ENCODE measurements around the gene KLF7. TPM values are rescaled to one million over a fixed set of nuclear protein-coding genes. Genes with fewer than 3 reads are reported as not detected.

The KLF7 gene
- total RNA-seq, 3 donors from 2014 or later (not counting 1 experiment from before 2014, with no cell fraction given), result 22.9 to 39.1 (median 32.4) TPM

DNA sequence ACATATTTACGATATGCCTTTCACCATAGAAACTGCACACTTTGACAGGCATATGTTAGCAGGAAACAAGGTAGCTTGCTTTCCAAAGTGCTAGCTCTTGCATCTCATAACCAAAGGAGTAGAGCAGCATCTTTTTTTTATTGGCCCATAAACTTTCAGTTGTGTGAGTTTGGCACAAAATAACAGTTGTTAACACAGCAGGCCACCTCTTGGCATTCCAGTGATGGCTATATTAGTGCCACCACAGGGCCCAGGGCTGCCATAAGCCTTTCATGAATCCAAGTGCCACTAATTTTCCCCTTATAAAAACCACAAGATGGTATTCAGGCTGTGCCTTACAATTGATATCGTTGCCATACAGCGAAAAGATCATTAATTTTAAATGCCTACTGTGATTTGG lies 40.3 kb upstream of the KLF7 start:
- Histone ChIP-seq H3K4me1 (ENCODE audit: control insufficient read depth, insufficient read depth, low read length) (no peaks in the 10 kb centered on the region), H3K9me3 (ENCODE audit: control insufficient read depth, insufficient read depth, low read length) (no peaks in the 10 kb centered on the region), H3K36me3 (ENCODE audit: control insufficient read depth, insufficient read depth, low read length) (no peaks in the 10 kb centered on the region), H3K27ac (ENCODE audit: low read length) (no peak overlapping the region), H3K4me3 (ENCODE audit: low read length) (no peak overlapping the region), H3K27me3 (ENCODE audit: control insufficient read depth, insufficient read depth, low read length) (no peaks in the 10 kb centered on the region)
- no peaks in the 10 kb centered on the region for H3K4me1 Mint-ChIP-seq
- H3K36me3 Mint-ChIP-seq, result peaks cover 9% of the 10 kb centered on the region
- H3K9me3 Mint-ChIP-seq, result no peaks in the 10 kb centered on the region
- TF ChIP-seq, protein P1, sequence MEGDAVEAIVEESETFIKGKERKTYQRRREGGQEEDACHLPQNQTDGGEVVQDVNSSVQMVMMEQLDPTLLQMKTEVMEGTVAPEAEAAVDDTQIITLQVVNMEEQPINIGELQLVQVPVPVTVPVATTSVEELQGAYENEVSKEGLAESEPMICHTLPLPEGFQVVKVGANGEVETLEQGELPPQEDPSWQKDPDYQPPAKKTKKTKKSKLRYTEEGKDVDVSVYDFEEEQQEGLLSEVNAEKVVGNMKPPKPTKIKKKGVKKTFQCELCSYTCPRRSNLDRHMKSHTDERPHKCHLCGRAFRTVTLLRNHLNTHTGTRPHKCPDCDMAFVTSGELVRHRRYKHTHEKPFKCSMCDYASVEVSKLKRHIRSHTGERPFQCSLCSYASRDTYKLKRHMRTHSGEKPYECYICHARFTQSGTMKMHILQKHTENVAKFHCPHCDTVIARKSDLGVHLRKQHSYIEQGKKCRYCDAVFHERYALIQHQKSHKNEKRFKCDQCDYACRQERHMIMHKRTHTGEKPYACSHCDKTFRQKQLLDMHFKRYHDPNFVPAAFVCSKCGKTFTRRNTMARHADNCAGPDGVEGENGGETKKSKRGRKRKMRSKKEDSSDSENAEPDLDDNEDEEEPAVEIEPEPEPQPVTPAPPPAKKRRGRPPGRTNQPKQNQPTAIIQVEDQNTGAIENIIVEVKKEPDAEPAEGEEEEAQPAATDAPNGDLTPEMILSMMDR (IDR thresholded peaks at IDR 0.05), result no peak
- no peak overlapping the region for H3K27ac Mint-ChIP-seq
- no peak for ATAC-seq
- intact Hi-C loops (cut with micrococcal nuclease), result no loop called here
- peaks cover 10 to 21% of the 10 kb centered on the region in 2 donors for H3K27me3 Mint-ChIP-seq (ENCODE audit: low read depth in 2 of 2)
- no peak overlapping the region for H3K4me3 Mint-ChIP-seq
- DNase-seq, result no peak
- WGBS (ENCODE audit: insufficient coverage), result 93% methylated on average over 3 of the region's 3 CpGs

DNA sequence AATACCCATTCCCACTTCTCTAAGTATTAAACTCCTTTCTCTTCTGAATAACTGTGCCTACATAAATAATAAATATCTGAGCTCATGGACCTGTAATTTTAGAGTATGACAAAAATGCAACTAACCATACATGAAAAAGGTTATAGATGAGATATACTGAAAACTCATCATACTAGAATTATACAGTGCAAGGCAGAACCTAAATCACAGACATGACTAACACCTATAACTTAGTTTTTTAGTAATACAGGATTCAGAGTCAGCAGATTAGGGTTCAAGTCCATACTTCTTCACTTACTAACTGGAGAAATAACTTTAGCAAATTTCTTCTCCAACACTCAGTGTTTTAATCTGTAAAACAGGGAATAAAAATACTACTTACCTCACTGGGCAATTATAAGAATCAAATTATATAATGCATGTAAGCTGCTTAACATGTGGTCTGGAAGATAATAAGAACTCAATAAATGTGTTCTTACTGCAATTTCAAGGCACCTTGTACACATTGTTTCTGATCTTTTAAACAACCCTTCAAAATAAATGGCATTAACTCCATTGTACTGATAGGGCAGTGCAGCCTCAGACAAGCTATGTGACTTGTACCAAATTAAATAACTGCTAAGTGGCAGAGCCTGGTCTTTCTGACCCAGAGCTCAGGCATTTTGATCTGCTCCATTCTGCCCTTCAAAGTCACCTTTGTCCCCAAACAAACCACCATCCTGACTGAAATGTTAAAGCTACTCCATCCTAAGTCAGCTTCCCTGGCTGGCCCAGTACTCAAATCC lies 39.6 kb upstream of the KLF7 start:
- H3K9me3 Mint-ChIP-seq, result no peaks in the 10 kb centered on the region
- H3K9me3 ChIP-seq (ENCODE audit: control insufficient read depth, insufficient read depth, low read length), result no peaks in the 10 kb centered on the region
- H3K4me3 ChIP-seq (ENCODE audit: low read length), result no peak overlapping the region
- H3K36me3 Mint-ChIP-seq, result peaks cover 9% of the 10 kb centered on the region
- no peak overlapping the region for H3K27ac Mint-ChIP-seq
- H3K4me3 Mint-ChIP-seq, result no peak overlapping the region
- TF ChIP-seq, protein P1 (IDR thresholded peaks at IDR 0.05), result no peak
- H3K4me1 ChIP-seq (ENCODE audit: control insufficient read depth, insufficient read depth, low read length), result no peaks in the 10 kb centered on the region
- H3K36me3 ChIP-seq (ENCODE audit: control insufficient read depth, insufficient read depth, low read length), result no peaks in the 10 kb centered on the region
- intact Hi-C loops (cut with micrococcal nuclease), result no loop called here
- DNase-seq (no peak), ATAC-seq (no peak)
- H3K27ac ChIP-seq (ENCODE audit: low read length), result no peak overlapping the region
- H3K4me1 Mint-ChIP-seq, result no peaks in the 10 kb centered on the region
- H3K27me3 ChIP-seq (ENCODE audit: control insufficient read depth, insufficient read depth, low read length), result no peaks in the 10 kb centered on the region
- peaks cover 10 to 16% of the 10 kb centered on the region in 2 donors for H3K27me3 Mint-ChIP-seq (ENCODE audit: low read depth in 2 of 2)

DNA sequence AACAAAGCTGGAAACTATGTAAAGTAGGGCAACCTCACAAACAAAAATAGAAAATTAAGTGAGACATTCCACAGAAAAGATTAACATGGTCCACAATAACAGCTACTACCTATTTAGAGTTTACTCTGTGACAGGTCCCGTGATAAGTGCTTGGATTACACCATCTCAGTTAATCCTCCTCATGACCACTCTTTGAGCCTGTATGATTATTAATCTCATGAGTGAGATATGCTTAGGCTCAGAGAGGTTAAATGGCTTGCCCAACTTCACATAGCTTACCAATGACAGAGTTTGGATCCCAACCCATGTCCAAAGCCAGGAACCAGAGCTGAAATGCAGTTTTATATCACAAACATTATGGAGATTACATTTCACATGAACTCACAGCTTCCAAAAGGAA lies 37.3 kb upstream of the KLF7 start:
- Histone ChIP-seq H3K27me3 (ENCODE audit: control insufficient read depth, insufficient read depth, low read length) (no peaks in the 10 kb centered on the region), H3K27ac (ENCODE audit: low read length) (no peak overlapping the region), H3K36me3 (ENCODE audit: control insufficient read depth, insufficient read depth, low read length) (no peaks in the 10 kb centered on the region), H3K9me3 (ENCODE audit: control insufficient read depth, insufficient read depth, low read length) (no peaks in the 10 kb centered on the region), H3K4me3 (ENCODE audit: low read length) (no peak overlapping the region), H3K4me1 (ENCODE audit: control insufficient read depth, insufficient read depth, low read length) (no peaks in the 10 kb centered on the region)
- WGBS (ENCODE audit: insufficient coverage), result 71% methylated on average over 1 of the region's 1 CpG
- intact Hi-C loops (cut with micrococcal nuclease), result no loop called here
- DNase-seq (no peak), ATAC-seq (no peak)
- TF ChIP-seq, protein P1 (IDR thresholded peaks at IDR 0.05), result no peak
- H3K27ac Mint-ChIP-seq, result no peak overlapping the region
- no peaks in the 10 kb centered on the region for H3K4me1 Mint-ChIP-seq
- no peaks in the 10 kb centered on the region for H3K9me3 Mint-ChIP-seq
- no peak overlapping the region for H3K4me3 Mint-ChIP-seq
- no peaks in the 10 kb centered on the region for H3K36me3 Mint-ChIP-seq
- H3K27me3 Mint-ChIP-seq (ENCODE audit: low read depth in 2 of 2), result peaks cover 7% of the 10 kb centered on the region in 2 donors

DNA sequence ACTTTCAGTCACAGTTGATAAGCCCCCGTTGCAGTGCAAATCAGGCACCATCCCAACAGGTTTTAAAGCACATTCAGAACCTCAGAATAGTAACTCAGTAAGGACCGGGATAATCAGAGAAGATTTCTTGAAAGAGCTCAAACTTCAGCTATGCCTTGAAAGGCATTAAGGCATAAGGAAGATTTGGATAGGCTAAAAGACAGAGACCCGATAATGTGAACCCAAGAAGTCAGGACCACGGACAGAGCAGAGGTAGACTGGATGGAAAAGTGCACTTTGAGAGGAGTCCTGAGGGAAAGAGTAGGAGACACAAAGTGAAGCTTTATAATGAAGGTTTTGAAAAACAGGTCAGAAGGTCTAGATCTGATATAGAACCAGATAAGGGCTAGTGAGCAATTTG lies 36.9 kb upstream of the KLF7 start:
- intact Hi-C loops (cut with micrococcal nuclease), result no loop called here
- Mint-ChIP-seq H3K27me3 (ENCODE audit: low read depth in 2 of 2) (peaks cover 7 to 11% of the 10 kb centered on the region in 2 donors), H3K4me1 (no peaks in the 10 kb centered on the region), H3K36me3 (no peaks in the 10 kb centered on the region), H3K4me3 (no peak overlapping the region), H3K27ac (no peak overlapping the region), H3K9me3 (peaks cover 0 to under 1% of the 10 kb centered on the region in 2 donors)
- H3K27me3 ChIP-seq (ENCODE audit: control insufficient read depth, insufficient read depth, low read length), result no peaks in the 10 kb centered on the region
- TF ChIP-seq, protein P1 (IDR thresholded peaks at IDR 0.05), result no peak
- H3K9me3 ChIP-seq (ENCODE audit: control insufficient read depth, insufficient read depth, low read length), result no peaks in the 10 kb centered on the region
- no peaks in the 10 kb centered on the region for H3K36me3 ChIP-seq (ENCODE audit: control insufficient read depth, insufficient read depth, low read length)
- WGBS (ENCODE audit: insufficient coverage), result 40% methylated on average over 4 of the region's 4 CpGs
- no peak overlapping the region for H3K4me3 ChIP-seq (ENCODE audit: low read length)
- DNase-seq (peak in 1 of 2 donors; percentile 6), ATAC-seq (no peak)
- no peak overlapping the region for H3K27ac ChIP-seq (ENCODE audit: low read length)
- no peaks in the 10 kb centered on the region for H3K4me1 ChIP-seq (ENCODE audit: control insufficient read depth, insufficient read depth, low read length)
